Omental fat pad (tissue), 4 donors: ENCODE results near the gene LUZP2. TPM values are rescaled to one million over a fixed set of nuclear protein-coding genes. Genes with fewer than 3 reads are reported as not detected.

ENCODE experiments used
- ATAC-seq: fragments of 150-250 bp; one replicate; pipeline ENCODE4 v1.9.1; 2016; ENCODE audit warnings: mild to moderate bottlenecking, moderate library complexity; ENCODE audit not compliant: low FRiP score
- DNase-seq: peaks from one replicate; pipeline ENCODE4 v3.0.0-alpha.2; 2019; ENCODE audit warnings: low spot score
- total RNA-seq, 4 donors: library from RNA; depleted of rRNA; stranded (reverse); fragments of >200 nt; gene quantifications; one replicate each; pipeline ENCODE4 v1.1.0, GENCODE V29; 2016
- TF ChIP-seq, protein P1 (sequence below), 3 donors: fragments of 450-650 bp; IDR thresholded peaks; one replicate each; pipeline ENCODE4 v1.5.1; 2016 to 2017; ENCODE audit warnings: antibody characterized with exemption in 3 of 3, mild to moderate bottlenecking in 3 of 3, moderate library complexity in 2 of 3

The LUZP2 gene
- total RNA-seq, 4 donors from 2014 or later: 0.63 TPM; not detected in 3

DNA sequence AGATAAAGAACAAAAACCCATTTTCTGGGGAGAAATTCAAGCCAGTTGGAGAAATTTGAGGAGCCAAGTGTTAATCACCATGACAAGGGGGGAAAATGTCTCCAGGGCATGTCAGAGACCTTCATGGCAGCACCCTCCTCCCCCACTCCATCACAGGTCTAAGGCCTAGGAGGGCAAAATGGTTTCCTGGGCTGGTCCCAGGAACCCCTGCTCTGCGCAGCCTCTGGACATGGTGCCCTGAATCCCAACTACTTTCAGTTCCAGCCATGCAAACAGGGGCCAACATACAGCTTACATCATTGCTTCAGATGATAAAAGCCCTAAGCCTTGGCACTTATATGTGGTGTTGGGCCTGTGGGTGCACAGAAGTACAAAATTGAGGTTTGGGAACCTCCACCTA, 167.5 kb downstream of the LUZP2 start:
- no peak for ATAC-seq
- TF ChIP-seq, protein P1, sequence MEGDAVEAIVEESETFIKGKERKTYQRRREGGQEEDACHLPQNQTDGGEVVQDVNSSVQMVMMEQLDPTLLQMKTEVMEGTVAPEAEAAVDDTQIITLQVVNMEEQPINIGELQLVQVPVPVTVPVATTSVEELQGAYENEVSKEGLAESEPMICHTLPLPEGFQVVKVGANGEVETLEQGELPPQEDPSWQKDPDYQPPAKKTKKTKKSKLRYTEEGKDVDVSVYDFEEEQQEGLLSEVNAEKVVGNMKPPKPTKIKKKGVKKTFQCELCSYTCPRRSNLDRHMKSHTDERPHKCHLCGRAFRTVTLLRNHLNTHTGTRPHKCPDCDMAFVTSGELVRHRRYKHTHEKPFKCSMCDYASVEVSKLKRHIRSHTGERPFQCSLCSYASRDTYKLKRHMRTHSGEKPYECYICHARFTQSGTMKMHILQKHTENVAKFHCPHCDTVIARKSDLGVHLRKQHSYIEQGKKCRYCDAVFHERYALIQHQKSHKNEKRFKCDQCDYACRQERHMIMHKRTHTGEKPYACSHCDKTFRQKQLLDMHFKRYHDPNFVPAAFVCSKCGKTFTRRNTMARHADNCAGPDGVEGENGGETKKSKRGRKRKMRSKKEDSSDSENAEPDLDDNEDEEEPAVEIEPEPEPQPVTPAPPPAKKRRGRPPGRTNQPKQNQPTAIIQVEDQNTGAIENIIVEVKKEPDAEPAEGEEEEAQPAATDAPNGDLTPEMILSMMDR (IDR thresholded peaks at IDR 0.05): no peak
- no peak for DNase-seq

DNA sequence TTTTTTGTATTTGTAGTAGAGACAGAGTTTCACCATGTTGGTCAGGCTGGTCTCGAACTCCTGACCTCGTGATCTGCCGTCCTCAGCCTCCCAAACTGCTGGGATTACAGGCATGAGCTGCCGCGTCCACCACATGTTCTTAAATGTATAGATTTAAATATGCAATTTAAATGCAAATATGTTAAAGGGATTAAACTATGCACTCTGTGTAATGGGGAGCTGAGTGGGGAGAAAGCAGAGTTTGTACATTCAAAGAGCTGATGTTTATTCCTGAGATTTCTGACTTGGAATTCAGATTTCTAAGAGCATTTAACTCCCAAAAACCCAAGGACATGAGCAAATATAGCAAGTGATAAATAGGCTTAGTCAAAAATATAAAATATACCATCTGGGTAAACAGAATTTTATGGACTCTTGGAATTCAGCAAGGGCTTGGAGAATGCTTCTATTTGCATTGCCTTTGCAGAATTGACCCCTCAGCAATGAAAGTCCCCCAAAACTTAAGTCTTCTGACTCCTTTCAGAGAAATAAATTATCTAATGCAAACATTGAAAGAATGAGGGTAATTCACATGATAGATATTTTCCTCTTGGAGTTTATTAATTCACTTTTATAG, 170.6 kb downstream of the LUZP2 start:
- DNase-seq: no peak
- ATAC-seq: no peak
- TF ChIP-seq, protein P1 (IDR thresholded peaks at IDR 0.05): no peak

DNA sequence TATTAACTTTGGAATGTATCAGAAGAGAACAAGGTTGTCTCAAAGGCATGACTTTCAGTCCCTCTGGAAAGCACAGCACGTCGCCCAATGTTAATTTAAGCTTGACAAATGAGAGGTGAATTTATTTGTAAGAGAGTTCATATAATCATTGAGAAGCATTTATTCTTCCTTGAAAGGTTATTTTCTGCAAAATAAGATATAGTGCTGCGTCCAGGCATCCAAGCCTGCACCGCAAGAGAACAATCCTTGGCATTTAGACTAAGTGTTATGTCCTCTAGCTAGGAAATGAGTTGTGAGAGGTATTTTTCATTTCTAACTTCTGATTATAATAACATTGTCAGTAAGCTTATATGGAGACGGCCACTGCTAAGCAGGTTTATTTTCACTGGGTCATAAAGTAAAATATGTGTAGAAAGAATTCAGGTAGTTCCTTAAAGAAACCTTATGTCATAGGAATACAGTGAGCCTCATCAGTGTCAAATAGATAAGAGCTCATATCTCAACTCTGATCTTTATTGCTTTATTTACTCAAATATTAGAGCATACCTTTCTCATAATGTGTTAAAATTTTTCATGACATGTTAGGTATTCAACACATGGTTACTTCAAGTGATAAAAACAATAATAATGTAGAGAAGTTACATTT, 182.0 kb downstream of the LUZP2 start:
- DNase-seq: no peak
- no peak for ATAC-seq
- TF ChIP-seq, protein P1 (IDR thresholded peaks at IDR 0.05): no peak

DNA sequence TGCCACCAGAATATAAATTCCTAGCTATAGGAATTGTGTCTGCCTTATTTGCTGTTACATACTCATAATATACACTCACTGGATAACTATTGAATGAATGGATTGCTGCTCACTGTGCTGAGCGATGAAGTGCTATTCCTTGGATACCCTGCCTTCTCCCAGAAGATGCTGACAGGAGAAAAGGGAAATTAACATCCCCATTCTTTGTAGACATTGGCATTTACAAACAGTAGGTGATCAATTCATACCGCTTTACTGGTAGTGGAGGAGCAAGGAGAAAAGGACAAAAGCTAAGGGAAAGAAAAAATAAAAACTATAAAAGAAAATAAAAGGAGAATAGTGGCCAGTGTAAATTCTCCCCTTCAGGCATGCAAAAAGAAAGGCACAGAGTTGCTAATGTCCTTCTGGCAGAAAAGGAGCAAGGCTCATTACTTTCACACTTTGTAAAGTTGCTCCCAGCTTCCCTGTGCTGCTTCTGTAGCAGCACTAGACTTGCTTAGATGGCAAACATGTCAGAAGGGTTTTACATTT, 183.0 kb downstream of the LUZP2 start:
- DNase-seq (no peak), ATAC-seq (no peak)
- TF ChIP-seq, protein P1 (IDR thresholded peaks at IDR 0.05): no peak

DNA sequence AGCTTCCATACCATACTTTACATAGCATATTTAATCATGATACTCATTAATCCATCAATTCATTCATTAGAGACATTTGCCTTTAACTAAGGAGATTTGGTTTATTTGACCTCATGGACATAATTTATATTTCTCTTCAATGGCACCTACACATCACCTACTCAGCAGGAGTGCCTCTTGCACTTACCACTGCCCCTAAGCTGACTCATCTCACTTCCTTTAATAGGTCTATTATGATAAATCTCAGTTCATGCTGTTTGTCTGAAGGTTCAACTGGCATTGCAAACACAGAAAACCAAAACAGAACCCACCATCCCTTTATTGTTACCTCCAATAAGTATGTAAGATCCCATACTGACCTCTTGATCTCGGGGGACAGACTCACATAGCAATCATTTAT, 186.7 kb downstream of the LUZP2 start:
- ATAC-seq: no peak
- TF ChIP-seq, protein P1 (IDR thresholded peaks at IDR 0.05): no peak

DNA sequence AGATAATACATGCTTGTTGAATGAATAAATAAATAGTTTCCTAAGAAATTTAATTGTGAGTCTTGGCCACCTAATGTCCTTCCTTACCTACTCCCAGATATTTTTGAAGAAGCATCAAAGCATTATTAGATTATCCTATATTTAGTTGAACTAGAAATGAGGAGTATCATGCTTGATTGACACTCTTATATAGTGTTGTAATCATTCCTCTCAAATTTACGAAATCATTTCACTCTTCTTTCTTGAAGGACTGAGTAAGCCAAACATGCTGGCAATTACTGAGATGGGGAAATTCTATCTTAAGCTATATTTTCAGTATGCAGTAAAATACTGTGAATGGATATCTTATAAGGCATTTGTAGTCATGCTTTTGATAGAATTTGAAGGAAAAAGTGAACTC, 189.0 kb downstream of the LUZP2 start:
- ATAC-seq: no peak
- TF ChIP-seq, protein P1 (IDR thresholded peaks at IDR 0.05): no peak
- no peak for DNase-seq

More for the DNA sequence above, 186.7 kb downstream of the LUZP2 start:
- no peak for DNase-seq
